ENCODE measurements around the gene FMOD.

FMOD gene

GRCh38 chr1:203325026-203325417 is 25.9 kb downstream of the FMOD start:
- H3K4me3 ChIP-seq (IDR thresholded peaks at IDR 0.05; ENCODE audit: insufficient read depth, low read depth, low read length), result peak overlapping the region; percentile 95
- H4K20me1 ChIP-seq (ENCODE audit: insufficient read depth), result no peaks in the 10 kb centered on the region
- TF ChIP-seq, protein P1, sequence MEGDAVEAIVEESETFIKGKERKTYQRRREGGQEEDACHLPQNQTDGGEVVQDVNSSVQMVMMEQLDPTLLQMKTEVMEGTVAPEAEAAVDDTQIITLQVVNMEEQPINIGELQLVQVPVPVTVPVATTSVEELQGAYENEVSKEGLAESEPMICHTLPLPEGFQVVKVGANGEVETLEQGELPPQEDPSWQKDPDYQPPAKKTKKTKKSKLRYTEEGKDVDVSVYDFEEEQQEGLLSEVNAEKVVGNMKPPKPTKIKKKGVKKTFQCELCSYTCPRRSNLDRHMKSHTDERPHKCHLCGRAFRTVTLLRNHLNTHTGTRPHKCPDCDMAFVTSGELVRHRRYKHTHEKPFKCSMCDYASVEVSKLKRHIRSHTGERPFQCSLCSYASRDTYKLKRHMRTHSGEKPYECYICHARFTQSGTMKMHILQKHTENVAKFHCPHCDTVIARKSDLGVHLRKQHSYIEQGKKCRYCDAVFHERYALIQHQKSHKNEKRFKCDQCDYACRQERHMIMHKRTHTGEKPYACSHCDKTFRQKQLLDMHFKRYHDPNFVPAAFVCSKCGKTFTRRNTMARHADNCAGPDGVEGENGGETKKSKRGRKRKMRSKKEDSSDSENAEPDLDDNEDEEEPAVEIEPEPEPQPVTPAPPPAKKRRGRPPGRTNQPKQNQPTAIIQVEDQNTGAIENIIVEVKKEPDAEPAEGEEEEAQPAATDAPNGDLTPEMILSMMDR (conservative IDR thresholded peaks at IDR 0.05; ENCODE audit: low read depth, low read length), result no peak
- H3K36me3 ChIP-seq (ENCODE audit: insufficient read depth), result no peaks in the 10 kb centered on the region
- no peaks in the 10 kb centered on the region for H3K27me3 ChIP-seq (ENCODE audit: insufficient read depth, low read depth)
- H3K79me2 ChIP-seq (ENCODE audit: insufficient read depth, low read depth), result 0 out of 2 replicates have a peak, but pooled peaks cover 10% of the 10 kb centered on the region
- peak overlapping the region; percentile 12; the same call in 1 of the 2 replicates for H2AFZ ChIP-seq (ENCODE audit: low read depth)
- peaks cover 93% of the 10 kb centered on the region for H3K4me1 ChIP-seq (ENCODE audit: low read depth, poor library complexity, severe bottlenecking)
- peak overlapping the region; percentile 89 for H3K27ac ChIP-seq
- peak overlapping the region; percentile 37 for H3K9ac ChIP-seq
- peak overlapping the region; percentile 100 for H3K4me2 ChIP-seq

DNA sequence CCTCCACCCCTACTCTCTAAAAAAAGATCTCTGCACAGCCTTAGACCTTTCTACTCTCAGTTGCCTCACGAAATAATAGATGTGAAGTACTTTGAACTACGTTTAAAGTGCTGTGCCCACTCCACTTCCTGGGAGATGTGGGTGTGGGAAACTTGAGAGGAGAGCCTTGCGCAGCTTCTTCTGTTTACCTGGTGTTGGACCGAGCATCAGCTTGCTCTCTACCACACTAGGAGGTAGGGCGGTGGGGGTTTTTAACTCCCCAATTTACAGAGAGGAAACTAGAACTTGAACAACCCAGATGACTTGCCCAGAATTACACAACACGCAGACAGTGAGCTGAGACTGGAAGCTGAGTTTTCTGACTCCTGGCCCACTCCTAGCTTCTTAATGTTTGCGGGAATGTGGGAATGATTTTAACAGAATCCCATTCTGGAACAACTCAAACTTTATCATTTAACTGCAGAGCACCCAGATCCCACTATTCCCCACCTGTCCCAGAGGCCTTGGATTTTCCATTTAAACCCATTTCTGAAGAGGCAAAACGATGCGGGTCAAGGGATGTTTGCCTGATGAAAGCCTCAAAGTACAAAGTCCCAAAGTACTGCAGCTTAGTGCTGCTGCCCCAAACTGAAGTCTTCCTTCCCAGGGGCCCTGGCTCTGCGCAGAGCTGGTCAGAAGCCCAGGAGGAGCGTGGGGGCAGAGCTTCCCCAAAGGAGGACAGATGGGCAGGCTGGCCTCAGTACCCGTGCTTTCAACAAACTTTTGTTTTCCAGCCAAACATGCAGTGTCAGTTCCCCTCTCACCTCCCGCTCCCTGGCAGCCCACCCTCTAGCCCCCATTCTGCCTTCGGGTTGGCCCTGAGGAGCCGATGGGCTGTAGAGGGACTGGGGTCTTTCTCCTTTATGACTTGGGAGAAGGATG is 26.6 kb downstream of the FMOD start:
- H3K79me2 ChIP-seq (ENCODE audit: insufficient read depth, low read depth), result 0 out of 2 replicates have a peak, but pooled peaks cover 14% of the 10 kb centered on the region
- TF ChIP-seq, protein P1 (conservative IDR thresholded peaks at IDR 0.05; ENCODE audit: low read depth, low read length), result no peak
- H4K20me1 ChIP-seq (ENCODE audit: insufficient read depth), result no peaks in the 10 kb centered on the region
- peaks cover 93% of the 10 kb centered on the region for H3K4me1 ChIP-seq (ENCODE audit: low read depth, poor library complexity, severe bottlenecking)
- peak overlapping the region; percentile 100 for H3K4me2 ChIP-seq
- H3K27ac ChIP-seq, result peak overlapping the region; percentile 89
- H3K9ac ChIP-seq, result peak overlapping the region; percentile 37
- peak overlapping the region; percentile 95 for H3K4me3 ChIP-seq (IDR thresholded peaks at IDR 0.05; ENCODE audit: insufficient read depth, low read depth, low read length)
- peak overlapping the region; percentile 12; the same call in 1 of the 2 replicates for H2AFZ ChIP-seq (ENCODE audit: low read depth)
- no peaks in the 10 kb centered on the region for H3K36me3 ChIP-seq (ENCODE audit: insufficient read depth)
- no peaks in the 10 kb centered on the region for H3K27me3 ChIP-seq (ENCODE audit: insufficient read depth, low read depth)

DNA sequence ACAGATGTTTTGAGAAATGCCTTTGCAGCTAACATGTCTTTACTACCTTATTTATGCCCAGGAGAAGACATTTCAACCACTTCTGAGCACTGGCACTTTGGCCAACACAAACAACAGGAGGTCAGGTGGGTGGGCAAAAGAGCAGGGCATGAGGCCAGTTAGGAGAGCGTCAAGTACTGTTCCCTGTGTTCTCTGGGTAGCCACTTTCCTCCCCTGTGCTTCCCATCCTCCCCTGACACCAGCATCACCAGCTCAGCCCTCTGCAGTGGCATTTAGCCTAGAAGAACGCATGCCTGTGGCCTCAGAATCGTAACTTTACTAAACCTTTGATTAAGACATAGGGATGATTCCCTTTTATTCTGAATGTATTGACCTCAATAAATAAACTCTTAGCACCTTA is 27.3 kb downstream of the FMOD start:
- H3K4me1 ChIP-seq (ENCODE audit: low read depth, poor library complexity, severe bottlenecking), result peaks cover 93% of the 10 kb centered on the region
- H3K4me2 ChIP-seq, result peak overlapping the region; percentile 100
- no peaks in the 10 kb centered on the region for H4K20me1 ChIP-seq (ENCODE audit: insufficient read depth)
- peak overlapping the region; percentile 1; the same call in 1 of the 2 replicates for H2AFZ ChIP-seq (ENCODE audit: low read depth)
- no peaks in the 10 kb centered on the region for H3K36me3 ChIP-seq (ENCODE audit: insufficient read depth)
- no peaks in the 10 kb centered on the region for H3K27me3 ChIP-seq (ENCODE audit: insufficient read depth, low read depth)
- peak overlapping the region; percentile 37; the same call in 1 of the 2 replicates for H3K9ac ChIP-seq
- TF ChIP-seq, protein P1 (conservative IDR thresholded peaks at IDR 0.05; ENCODE audit: low read depth, low read length), result no peak
- H3K4me3 ChIP-seq (IDR thresholded peaks at IDR 0.05; ENCODE audit: insufficient read depth, low read depth, low read length), result no peak overlapping the region
- H3K79me2 ChIP-seq (ENCODE audit: insufficient read depth, low read depth), result peaks cover 19% of the 10 kb centered on the region; the same call in 1 of the 2 replicates
- peak overlapping the region; percentile 89 for H3K27ac ChIP-seq

DNA sequence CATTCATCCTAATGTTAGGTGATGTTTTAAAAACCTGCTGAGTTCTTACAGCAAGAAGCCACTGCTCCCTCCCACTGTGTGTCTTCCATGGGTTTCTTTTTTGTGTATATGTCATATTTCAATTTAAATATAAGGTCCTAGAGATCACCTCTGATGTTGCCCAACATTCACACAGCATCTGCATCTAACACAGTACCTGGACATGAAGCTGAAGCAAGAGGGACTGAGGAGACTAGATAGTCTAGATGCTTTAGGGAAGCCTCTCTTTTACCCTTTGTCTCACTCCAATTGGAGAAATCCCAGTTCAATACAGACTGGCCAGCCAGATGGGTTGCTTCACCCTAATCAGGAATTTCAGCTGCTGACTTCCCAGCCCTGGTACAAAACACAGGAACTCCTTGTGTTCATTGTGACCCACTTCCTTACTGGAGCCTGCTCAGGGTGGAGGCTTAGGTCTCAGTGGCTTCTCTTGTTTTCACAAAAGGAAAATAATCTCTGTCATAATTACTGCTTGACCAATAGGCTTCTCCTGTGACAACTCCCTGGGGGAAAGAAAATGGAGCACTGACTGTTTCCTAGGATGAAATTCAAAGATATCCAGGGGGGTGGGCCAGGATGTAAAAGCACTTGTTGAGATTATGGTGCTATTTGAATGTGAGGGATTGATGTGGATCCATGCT is 28.3 kb downstream of the FMOD start:
- peak overlapping the region; percentile 37; the same call in 1 of the 2 replicates for H3K9ac ChIP-seq
- no peaks in the 10 kb centered on the region for H4K20me1 ChIP-seq (ENCODE audit: insufficient read depth)
- H3K4me1 ChIP-seq (ENCODE audit: low read depth, poor library complexity, severe bottlenecking), result peaks cover 90% of the 10 kb centered on the region
- H3K27ac ChIP-seq, result peak overlapping the region; percentile 89
- peak overlapping the region; percentile 100 for H3K4me2 ChIP-seq
- no peak overlapping the region for H2AFZ ChIP-seq (ENCODE audit: low read depth)
- no peaks in the 10 kb centered on the region for H3K36me3 ChIP-seq (ENCODE audit: insufficient read depth)
- no peaks in the 10 kb centered on the region for H3K27me3 ChIP-seq (ENCODE audit: insufficient read depth, low read depth)
- H3K79me2 ChIP-seq (ENCODE audit: insufficient read depth, low read depth), result peaks cover 19% of the 10 kb centered on the region; the same call in 1 of the 2 replicates
- no peak overlapping the region for H3K4me3 ChIP-seq (IDR thresholded peaks at IDR 0.05; ENCODE audit: insufficient read depth, low read depth, low read length)
- TF ChIP-seq, protein P1 (conservative IDR thresholded peaks at IDR 0.05; ENCODE audit: low read depth, low read length), result no peak

Measured in KMS-11 (cell line).